Liver (tissue), 3 donors: ENCODE results near the gene OR6X1.

Source experiments
- ATF3 ChIP-seq: IDR thresholded peaks from 2 replicates; pipeline ENCODE4 v1.6.1; 2016; ENCODE audit warnings: antibody characterized with exemption
- CTCF ChIP-seq: fragments of 150-350 bp; IDR thresholded peaks from 2 replicates; pipeline ENCODE4 v1.5.1; 2017; ENCODE audit warnings: improper control_type of control experiment, low read depth, low read length; ENCODE audit not compliant: missing input control
- EGR1 ChIP-seq, 2 donors: IDR thresholded peaks; 2 replicates each; pipeline ENCODE4 v1.6.1; 2016 to 2018; ENCODE audit warnings: antibody characterized with exemption in 2 of 2, low read depth in 2 of 2
- GABPA ChIP-seq, 2 donors: IDR thresholded peaks in 1 of 2; conservative IDR thresholded peaks in 1 of 2; 2 replicates each; pipeline ENCODE4 v1.6.1; 2016; ENCODE audit warnings: antibody characterized with exemption in 2 of 2, mild to moderate bottlenecking in 1 of 2, moderate library complexity in 1 of 2
- HNF4A ChIP-seq, 2 donors: conservative IDR thresholded peaks; 2 replicates each; pipeline ENCODE4 v1.6.1; 2016; ENCODE audit warnings: antibody characterized with exemption in 2 of 2, mild to moderate bottlenecking in 2 of 2
- JUND ChIP-seq, 2 donors: IDR thresholded peaks; 2 replicates each; pipeline ENCODE4 v1.6.1; 2016; ENCODE audit warnings: antibody characterized with exemption in 2 of 2
- MAX ChIP-seq: IDR thresholded peaks from 2 replicates; pipeline ENCODE4 v1.6.1; 2016; ENCODE audit warnings: antibody characterized with exemption
- RAD21 ChIP-seq, 2 donors: IDR thresholded peaks; 2 replicates each; pipeline ENCODE4 v1.6.1; 2016; ENCODE audit warnings: antibody characterized with exemption in 2 of 2, mild to moderate bottlenecking in 2 of 2
- SP1 ChIP-seq: IDR thresholded peaks from 2 replicates; pipeline ENCODE4 v1.6.1; 2018; ENCODE audit warnings: antibody characterized with exemption, mild to moderate bottlenecking
- TAF1 ChIP-seq: conservative IDR thresholded peaks from 2 replicates; pipeline ENCODE4 v1.6.1; 2016; ENCODE audit warnings: antibody characterized with exemption, mild to moderate bottlenecking
- YY1 ChIP-seq: IDR thresholded peaks from 2 replicates; pipeline ENCODE4 v1.6.1; 2016; ENCODE audit warnings: antibody characterized with exemption, mild to moderate bottlenecking
- donor health status: healthy.
- donor health status: healthy.

- TF ChIP-seq MAX (no peak), RAD21 (IDR thresholded peaks at IDR 0.05) (no peak), CTCF (no peak), TAF1 (no peak), HNF4A (conservative IDR thresholded peaks at IDR 0.05) (no peak), ATF3 (no peak), JUND (IDR thresholded peaks at IDR 0.05) (no peak), SP1 (no peak), GABPA (IDR thresholded peaks at IDR 0.05 in 1 of 2, conservative IDR thresholded peaks at IDR 0.05 in 1 of 2) (no peak), EGR1 (IDR thresholded peaks at IDR 0.05; ENCODE audit: low read depth in 2 of 2) (no peak), YY1 (no peak)
Measured at GRCh38 chr11:123770712-123771111, 16.4 kb upstream of the OR6X1 start.
